ENCODE measurements around the gene RALGAPA2.

Gene RALGAPA2

DNA sequence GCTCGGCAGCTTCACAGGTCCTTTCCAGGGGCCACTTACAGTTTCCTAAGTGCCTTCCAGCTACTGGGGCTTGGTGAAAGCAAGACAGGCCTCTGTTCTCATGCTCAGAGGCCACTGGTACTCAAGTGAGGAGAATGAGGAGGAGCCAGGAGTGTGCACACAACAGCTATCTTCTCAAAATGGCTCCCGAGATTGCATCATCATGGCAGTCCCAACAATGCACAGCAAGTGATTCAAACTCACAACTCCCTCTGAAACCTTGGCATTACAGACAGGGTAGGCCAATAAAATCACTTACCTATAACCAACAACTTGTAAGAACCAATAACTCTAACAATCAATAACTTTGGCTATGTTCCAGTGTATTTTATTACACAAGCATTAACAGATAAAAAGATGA lies 77.4 kb downstream of the RALGAPA2 start:
- in situ Hi-C loops (cut with HindIII; ENCODE audit: low sequenced_read_pairs): no loop called here

DNA sequence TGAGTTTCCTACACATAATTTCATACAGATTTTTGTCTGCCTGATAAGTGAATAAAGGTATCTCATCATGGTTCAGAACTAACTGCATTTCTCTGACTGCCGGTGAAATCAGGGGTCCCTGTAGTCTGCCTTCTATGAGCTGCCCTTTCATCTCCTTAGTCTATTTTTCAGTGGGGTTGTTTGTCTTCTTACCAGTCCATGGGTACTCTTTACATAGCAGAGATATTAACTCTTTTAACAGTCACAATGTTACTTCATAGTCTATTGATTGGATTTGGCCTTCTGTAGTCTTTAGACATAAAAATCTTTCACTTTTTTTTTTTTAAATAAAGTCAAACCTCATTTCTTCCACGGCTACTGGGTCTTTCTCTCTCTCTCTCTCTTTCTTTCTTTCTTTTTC lies 79.8 kb downstream of the RALGAPA2 start:
- in situ Hi-C loops (cut with HindIII; ENCODE audit: low sequenced_read_pairs): no loop called here

DNA sequence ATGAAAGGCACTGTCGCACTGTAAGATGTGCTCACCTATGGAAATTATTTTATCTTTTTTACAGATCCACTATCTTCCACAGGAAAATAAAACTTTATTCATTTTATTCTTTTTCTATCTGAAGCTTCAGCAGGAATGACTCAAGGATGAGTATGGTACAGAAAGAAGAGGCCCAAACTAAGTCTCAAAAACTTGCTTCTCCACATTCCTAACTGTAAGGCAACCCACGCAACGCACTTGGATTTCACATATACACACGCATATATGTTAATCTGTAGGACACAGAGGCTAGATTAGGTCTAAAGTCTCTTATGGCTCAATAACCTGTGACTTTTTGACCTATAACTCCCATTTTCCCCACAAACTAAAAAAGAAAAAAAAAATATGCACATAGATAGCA lies 81.9 kb downstream of the RALGAPA2 start:
- in situ Hi-C loops (cut with HindIII; ENCODE audit: low sequenced_read_pairs): no loop called here

DNA sequence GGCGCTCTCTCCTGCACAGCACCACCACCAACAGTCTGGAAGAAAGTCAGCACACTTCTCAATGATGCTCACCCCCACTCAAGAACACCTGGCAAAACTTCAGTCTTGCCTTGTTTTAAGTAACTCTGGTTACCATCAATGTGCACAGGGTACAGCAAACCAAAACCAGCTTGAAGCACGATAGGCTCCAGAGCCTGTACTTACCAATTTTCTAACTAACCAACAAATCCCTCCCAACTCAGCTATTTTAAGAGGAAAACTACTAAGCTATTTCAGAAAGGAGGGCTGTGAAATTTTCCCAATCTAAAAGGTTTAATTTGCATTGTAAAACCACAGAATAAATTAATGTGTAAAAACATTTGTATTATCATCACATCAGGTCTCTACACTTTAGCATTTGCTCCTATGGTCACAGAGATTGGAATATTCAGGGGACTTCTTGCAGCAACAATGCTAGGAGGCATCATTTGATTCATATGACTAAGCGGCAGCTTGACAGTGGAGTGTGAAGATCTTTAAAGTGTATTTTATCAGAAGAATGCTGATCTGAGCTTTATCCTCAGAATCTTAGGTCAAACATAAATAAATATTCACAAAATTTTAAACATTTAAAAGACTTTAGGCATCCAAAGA lies 82.8 kb downstream of the RALGAPA2 start:
- in situ Hi-C loops (cut with HindIII; ENCODE audit: low sequenced_read_pairs): no loop called here

DNA sequence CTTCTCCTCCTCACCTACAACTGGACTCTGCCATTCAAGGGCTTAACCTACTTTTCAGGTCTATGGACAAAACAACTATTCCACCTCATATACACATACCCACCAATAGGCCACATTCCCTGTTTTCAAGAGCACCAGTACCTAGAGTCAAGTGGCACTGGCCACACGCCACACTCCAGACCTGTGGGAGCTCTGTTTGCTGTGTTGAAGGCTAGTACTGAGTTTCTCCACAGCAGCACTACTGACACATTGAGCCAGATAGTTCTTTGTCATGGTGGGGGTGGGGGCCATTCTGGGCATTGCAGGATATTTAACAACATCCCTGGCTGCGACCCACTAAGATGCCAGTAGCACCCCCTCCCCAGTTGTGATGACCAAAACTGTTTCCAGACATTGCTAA lies 84.1 kb downstream of the RALGAPA2 start:
- in situ Hi-C loops (cut with HindIII; ENCODE audit: low sequenced_read_pairs): no loop called here

DNA sequence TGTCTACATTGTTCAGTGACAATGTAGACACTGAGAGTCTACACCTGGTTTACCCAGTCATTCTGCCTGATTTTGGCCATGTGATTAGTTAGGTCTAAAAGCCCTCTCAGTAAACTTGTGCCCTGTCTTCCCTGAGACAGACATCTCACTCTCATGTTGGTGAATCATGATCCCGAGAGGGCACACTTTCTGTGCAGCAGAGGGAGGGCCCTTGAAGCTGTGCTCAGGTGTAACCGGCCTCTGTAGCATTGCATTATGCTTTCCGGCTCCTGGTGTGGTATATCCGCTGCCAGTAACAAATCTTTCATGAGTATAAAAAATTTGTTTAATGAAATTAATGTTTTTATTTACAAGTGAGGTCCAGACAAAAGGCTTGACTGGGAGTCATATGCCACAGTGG lies 85.0 kb downstream of the RALGAPA2 start:
- in situ Hi-C loops (cut with HindIII; ENCODE audit: low sequenced_read_pairs): no loop called here

DNA sequence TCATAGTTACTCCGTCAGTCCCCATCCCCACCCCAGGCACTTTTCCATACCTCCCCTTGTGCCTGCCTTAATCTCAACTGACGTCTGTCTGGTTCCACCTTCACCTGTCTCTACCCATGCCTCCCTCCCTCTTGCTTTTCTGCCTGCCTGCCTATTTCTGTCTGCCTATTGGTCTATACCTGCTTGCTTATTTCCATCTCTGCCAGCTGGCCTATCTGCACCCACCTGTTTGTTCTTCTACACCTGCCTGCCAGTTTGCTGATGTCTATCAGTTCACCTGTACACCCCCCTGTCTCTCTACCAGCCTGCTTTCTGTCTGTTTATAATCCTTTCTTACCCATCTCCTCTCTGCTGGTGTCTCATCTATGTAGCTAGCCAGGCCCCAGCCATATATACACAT lies 87.5 kb downstream of the RALGAPA2 start:
- in situ Hi-C loops (cut with HindIII; ENCODE audit: low sequenced_read_pairs): no loop called here

DNA sequence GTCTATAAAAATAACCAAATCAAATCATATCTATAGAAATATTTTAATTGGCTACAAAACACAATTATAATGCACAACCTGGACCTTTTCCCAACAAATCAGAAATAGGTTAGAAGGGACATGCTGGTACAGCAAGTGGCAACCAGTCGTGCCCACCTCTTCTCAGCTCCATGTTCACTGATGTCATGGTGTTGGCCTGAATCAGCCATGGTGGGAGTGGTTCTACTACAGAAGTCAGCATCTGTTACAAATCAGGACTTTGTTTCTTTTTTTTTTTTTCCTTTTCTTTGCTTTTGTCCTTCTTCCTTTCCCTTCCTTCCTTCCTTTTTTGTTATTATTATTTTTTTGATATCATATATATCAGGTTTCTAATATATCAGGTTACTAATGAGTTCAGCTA lies 91.2 kb downstream of the RALGAPA2 start:
- in situ Hi-C loops (cut with HindIII; ENCODE audit: low sequenced_read_pairs): no loop called here

DNA sequence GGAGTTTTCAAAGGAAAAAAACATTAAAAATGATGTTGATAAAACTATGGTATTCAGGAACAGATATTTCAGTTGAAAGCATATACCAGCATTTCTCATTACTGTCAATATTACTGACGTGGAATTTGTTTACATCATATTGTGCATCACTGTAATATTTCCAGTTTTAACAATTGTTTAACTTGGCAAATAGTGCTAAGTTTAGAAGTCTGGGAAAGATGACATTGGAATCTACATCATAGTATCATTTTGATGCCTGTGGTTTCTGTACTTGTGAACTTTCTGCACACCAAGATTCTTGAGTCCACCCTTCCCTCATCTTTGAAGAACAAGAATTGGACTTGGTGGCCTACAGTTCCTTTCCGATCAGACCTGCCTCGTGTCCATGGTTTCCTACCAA lies 98.1 kb downstream of the RALGAPA2 start:
- in situ Hi-C loops (cut with HindIII; ENCODE audit: low sequenced_read_pairs): no loop called here

DNA sequence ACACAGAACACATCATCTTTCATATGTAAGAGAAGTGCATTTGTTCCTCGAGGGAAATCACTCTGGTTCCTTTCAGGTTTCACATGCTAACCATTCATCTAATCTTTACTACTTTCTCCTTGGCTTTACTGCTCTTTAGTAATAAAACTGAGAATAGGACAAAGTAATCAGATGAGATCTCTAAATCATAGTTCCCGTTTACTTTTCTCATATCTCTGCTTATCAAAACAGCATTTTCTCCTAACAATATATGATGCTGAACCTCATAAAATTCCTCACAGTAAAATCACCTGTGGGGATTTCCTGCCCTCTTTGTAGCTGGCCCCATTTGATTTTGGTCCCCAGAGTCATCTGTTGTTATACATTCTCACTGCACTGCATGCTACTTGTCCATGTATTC lies 100.2 kb downstream of the RALGAPA2 start:
- in situ Hi-C loops (cut with HindIII; ENCODE audit: low sequenced_read_pairs): no loop called here

DNA sequence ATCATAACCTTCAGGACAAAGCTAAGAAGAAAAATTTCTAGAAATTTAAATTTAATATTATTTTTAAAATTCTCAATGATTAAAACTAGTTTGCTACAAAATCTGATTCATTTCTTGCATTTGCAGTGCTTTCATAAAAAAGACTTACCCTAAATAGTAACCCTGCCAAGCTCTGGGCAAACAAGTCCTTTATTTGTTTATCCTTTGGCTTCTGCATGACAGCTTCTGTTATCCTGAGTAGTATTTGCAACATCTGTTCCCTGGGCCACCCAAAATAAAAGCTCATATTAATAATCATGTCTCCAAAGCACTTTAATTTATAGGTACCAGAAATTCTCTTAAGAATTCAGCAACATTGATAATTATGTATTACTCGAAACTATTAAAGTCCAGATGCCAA lies 101.3 kb downstream of the RALGAPA2 start:
- in situ Hi-C loops (cut with HindIII; ENCODE audit: low sequenced_read_pairs): no loop called here

DNA sequence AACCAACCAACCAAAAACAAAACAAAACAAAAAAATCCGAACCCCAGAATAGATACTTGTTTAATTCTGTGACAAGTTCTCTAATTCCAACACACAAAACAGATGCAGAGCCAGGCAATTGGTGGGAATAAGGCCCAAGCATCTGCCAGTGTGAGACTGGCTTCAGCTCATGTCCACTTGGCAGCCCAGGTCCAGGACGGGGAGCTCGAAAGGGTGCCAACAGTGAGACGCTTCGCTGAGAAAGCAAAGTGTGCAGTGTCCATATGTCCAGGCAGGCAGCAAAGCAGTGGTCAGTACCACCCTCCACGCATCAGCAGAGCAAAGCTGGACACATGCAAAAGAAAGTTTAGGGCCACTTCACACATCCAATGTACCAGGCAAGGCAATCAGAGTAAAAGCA lies 102.9 kb downstream of the RALGAPA2 start:
- in situ Hi-C loops (cut with HindIII; ENCODE audit: low sequenced_read_pairs): no loop called here

DNA sequence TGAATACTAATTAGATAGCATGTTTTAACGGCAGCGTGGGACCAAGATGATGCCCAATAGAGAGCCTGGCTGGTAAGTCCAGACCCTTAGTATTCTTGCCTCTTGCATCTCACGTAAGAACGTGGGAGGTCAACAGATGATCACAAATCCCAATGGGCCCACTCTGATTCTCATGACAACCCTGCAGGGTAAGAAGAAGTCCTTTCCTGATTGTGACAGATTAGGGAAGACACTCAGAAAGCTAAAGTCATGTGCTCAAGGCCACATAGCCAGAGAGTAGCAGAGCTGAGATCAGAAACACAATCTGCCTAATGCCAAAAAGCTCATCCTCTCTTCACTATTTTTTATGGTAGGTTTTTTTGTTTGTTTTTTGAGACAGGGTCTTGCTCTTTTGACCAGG lies 103.8 kb downstream of the RALGAPA2 start:
- in situ Hi-C loops (cut with HindIII; ENCODE audit: low sequenced_read_pairs): no loop called here

DNA sequence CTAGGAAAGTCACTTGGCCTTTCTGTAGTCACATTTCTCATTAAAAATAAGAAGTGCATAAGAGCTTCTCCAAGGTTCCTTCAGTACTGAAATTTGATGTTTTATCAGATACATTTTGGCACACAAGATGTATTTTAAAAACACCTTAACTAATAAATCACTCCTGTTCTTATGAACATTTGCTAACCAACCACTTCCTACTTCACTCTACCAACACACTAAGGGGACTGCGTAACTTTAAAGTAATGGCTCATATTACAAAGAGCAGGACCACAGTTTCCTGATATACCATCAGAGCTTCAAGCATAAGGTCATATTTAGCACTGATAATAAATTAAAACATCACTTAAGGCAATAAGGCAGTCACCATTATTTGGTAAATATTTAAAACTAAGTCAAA lies 104.4 kb downstream of the RALGAPA2 start:
- in situ Hi-C loops (cut with HindIII; ENCODE audit: low sequenced_read_pairs): no loop called here

DNA sequence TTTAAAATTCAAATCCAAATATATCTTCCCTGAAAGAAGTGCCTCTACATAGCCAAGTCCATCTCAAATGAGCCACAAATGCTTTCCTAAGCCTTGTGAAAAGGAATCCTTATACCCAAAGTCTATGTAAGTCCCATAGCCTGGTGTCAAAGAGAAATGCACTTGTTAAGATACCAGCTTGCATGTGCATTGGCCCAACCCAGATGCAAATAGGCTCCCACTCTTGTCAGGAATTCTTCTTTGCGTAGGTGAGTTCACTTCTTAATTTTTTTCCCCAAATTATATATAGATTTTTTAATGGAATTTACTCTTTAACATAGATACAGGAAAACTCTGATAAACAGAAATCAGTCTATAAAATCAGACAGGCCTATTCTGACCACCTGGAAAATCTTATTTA lies 105.6 kb downstream of the RALGAPA2 start:
- in situ Hi-C loops (cut with HindIII; ENCODE audit: low sequenced_read_pairs): no loop called here

DNA sequence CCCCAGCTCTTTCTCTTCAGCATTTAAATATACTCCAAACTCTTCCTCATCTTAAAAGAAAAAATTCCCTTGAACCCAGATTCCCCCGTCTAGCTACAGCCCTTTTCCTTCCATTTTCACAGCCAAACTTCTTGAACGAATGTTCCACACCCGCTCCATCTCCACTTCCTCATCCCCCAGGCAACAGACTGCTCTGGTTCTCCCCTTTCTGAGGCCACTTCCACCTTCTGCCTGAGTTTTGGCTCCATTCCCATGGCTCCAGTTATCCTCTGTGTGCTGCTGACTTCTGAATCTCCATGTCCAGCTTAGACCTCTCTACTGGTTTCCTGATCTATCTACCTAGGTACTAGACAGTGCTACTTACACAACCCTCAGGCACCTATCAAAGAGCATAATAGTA lies 106.4 kb downstream of the RALGAPA2 start:
- in situ Hi-C loops (cut with HindIII; ENCODE audit: low sequenced_read_pairs): no loop called here

DNA sequence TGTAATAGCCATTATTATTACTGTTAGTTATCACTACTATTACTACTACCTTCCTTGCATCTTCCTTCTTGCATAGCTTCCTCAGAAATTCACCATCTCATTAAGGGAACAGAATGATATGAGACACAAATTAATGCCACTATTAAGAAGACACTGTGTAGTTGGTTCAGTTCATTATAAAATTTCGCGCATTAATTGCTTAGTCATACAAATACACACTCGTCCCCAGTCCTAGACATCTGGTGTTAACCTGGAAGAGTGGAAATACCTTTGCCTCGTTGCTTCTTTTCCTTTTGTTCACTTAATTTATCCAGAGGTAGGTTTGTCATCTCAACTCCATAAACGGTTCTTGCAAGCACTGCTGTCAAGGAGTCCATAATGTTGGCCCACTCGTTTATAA lies 107.5 kb downstream of the RALGAPA2 start:
- in situ Hi-C loops (cut with HindIII; ENCODE audit: low sequenced_read_pairs): no loop called here

DNA sequence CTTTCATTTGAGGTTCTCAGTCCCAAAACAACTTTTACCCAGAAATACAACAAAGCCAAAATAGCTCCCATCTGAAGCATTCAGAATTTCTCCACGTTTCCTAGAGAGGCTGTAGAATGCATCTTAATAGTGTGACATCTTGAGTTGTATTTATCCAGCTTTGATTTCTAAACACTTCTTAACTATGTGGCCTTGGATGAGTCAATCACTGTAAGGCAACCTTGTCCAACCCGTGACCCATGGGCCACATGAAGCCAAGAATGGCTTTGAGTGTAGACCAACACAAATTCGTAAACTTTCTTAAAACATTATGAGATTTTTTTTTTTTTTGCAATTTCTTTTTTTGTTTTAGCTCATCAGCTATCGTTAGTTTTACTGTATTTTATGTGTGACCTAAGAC lies 108.1 kb downstream of the RALGAPA2 start:
- in situ Hi-C loops (cut with HindIII; ENCODE audit: low sequenced_read_pairs): no loop called here

DNA sequence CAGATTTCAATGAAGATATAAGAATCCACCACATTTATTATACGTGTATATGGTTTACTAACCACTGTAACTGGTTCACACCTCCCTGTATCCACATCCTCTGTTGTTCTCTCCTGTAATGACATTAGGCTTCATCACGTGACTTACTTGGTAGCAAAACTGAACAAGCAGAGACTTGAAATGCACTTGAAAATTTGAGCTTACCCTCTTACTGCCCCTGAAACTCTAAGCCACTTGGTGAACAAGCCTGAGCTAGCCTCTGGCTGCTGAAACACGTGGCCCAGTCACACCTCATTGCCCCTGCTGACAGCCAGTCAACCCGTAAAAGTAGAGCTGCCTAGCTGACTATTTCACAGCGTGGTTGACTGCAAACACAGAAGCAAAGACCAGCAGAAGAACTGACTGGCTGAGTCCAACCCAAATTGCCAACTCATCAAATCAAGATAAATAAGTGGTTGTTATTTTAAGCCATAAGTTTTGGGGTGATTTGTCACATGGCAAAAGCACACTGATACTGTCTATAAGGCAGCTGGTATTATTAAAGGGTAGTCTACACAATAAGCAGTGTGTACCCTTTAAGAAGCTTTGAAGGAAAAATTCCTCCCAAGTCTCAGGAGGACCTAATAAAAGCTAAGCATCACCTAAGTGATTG lies 109.0 kb downstream of the RALGAPA2 start:
- in situ Hi-C loops (cut with HindIII; ENCODE audit: low sequenced_read_pairs): no loop called here

DNA sequence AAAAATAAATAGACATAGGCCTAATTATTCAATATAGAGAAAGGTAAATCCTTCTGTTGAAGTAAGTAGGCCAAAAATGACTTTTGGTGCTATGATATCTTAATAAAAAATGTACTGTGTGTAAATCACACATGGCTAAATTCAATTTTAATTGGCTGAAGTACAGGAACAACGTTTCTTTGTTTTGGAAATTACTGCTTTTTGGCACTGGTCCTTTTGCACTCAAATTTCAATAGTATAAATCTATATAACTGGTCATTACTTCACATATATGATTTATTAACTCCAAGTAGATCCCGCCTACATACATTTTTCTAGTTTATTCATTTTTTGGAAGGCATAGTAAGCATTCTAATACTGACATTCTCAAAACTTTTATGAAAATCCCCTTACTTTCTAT lies 114.5 kb downstream of the RALGAPA2 start:
- in situ Hi-C loops (cut with HindIII; ENCODE audit: low sequenced_read_pairs): no loop called here

DNA sequence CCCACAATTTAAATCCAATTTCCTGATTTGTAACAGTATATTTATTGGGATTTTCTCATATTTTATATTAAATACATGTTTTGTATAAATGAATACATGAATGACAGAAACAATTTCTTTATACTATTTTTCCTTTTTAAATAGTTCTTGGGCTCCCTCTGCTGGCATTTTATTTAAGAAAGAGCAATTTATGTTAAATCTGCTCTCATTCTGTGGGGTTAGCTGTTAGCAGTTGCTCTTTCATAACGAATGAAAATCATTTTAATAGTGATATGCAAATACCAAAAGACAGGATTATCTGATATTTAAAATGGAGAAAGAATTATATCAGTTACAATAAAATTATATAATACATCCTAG lies 118.3 kb downstream of the RALGAPA2 start:
- in situ Hi-C loops (cut with HindIII; ENCODE audit: low sequenced_read_pairs): no loop called here

DNA sequence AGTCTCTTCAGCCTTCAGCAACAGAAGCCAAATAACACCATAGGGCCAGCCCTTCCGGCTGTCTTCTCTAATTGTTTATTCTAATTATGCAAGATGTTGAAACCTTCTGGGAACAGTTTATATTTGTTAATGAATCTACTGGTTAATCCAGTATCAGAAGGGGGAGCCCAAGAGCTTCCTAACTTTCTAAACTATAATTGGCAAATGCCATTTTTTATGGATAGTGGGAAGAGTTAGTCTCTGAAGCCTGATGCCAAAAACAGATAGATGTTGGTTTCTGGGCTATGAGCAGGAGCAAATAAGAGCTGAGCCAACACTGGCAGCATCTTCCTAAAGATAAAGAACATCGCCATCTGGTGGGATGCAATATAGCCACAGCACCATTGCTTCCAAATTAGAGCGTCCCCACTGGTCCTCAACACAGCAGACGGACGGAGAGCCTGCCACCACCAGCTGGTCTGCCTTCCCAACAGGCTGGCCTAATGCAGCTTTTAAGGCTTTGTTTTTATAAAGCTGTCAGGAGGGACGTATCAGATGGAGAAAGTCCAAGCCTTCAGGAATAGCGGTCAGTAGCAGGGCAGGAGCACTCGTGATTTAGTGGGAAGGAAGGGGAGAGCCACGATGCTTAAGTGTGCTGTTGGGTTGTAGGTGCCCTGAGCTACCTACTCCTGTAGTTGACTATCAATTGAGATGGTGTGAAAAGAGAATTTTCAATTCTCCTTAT lies 118.8 kb downstream of the RALGAPA2 start:
- in situ Hi-C loops (cut with HindIII; ENCODE audit: low sequenced_read_pairs): no loop called here

DNA sequence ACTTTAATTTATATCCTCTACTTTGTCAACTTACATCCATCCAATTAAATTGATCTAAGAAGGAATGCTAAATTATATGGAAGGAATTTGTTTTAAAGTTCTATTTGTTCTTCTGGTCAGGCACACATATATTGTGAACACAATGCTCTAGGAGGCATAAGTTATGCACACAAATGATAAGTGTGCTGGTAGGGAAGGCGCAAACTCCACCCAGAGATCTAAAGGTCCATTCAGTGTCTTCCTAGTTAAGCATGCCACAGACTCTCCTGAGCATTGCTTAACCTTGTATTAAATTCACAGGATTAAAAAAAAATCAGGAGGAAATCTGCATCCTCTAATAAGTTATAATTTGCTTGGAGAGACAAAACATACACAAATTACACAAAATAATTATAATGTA lies 127.3 kb downstream of the RALGAPA2 start:
- in situ Hi-C loops (cut with HindIII; ENCODE audit: low sequenced_read_pairs): no loop called here

All from DLD1 (cell line).